Measurements from ENCODE around the gene RBP3.

The RBP3 gene

DNA sequence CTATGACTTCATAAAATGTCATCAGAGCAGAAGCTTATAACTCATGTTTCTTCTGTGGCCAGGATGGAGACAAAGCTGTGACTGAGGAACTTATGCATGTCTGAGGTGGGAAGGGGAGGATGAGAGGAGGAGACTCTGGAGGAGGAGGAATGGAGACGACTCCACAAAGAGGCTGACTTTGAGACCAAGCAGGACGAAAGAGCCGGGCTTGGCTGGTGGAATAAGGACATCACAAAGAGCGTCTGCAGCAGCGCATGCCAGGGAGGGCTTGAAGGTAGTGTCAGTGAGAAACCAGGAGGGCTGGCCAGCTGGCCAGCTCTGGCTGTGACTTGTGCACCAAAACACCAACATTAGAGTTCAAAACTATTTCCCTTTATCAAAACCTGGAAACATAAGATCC, 32.0 kb upstream of the RBP3 start:
- DNase-seq (ENCODE audit: low read depth), result no peak
- no peak overlapping the region for H3K4me3 ChIP-seq (ENCODE audit: control insufficient read depth, low read depth, low read length)
- TF ChIP-seq, protein P1, sequence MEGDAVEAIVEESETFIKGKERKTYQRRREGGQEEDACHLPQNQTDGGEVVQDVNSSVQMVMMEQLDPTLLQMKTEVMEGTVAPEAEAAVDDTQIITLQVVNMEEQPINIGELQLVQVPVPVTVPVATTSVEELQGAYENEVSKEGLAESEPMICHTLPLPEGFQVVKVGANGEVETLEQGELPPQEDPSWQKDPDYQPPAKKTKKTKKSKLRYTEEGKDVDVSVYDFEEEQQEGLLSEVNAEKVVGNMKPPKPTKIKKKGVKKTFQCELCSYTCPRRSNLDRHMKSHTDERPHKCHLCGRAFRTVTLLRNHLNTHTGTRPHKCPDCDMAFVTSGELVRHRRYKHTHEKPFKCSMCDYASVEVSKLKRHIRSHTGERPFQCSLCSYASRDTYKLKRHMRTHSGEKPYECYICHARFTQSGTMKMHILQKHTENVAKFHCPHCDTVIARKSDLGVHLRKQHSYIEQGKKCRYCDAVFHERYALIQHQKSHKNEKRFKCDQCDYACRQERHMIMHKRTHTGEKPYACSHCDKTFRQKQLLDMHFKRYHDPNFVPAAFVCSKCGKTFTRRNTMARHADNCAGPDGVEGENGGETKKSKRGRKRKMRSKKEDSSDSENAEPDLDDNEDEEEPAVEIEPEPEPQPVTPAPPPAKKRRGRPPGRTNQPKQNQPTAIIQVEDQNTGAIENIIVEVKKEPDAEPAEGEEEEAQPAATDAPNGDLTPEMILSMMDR (IDR thresholded peaks at IDR 0.05; ENCODE audit: control insufficient read depth, insufficient read depth, low read depth, low read length, missing control alignments), result no peak

DNA sequence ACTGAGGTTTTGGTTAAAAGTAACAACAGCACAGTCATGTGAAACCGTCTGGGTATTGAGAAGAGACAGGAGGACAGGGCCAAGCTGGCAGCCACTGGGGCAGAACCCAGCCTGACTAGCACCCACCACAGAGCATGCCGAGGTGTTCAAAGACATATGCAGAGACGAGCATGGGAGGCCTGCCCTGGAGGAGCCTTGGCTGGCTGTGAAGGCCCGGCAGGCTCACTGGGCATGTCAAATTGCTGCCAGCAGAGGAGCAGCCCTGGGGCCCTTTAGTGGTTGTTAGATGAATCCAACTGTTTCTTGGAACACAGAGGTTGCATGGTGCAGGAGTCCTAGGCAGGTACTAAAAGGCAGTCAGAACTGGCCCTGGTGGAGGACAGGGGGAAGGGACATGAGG, 30.9 kb upstream of the RBP3 start:
- DNase-seq (ENCODE audit: low read depth), result no peak
- TF ChIP-seq, protein P1 (IDR thresholded peaks at IDR 0.05; ENCODE audit: control insufficient read depth, insufficient read depth, low read depth, low read length, missing control alignments), result no peak
- no peak overlapping the region for H3K4me3 ChIP-seq (ENCODE audit: control insufficient read depth, low read depth, low read length)

DNA sequence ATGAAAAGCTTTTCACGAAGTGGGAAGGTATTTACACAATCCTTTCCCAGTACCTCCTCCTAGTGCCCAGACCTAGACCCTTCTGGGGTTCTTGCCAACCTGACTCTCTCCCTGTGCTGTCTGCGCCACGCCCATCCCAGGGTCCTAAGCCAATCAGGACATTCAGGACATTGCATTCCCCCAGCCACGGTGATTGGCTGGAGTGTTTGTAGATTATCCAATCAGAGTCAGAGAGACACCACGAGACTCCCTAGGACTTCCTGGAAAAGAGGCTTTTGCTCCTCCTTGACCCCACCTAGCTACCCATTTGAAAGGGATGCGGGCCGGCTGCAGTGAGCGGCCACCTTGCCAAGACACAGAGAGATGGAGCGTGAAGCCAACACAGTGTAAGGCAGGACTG, 29.5 kb upstream of the RBP3 start:
- no peak overlapping the region for H3K4me3 ChIP-seq (ENCODE audit: control insufficient read depth, low read depth, low read length)
- DNase-seq (ENCODE audit: low read depth), result no peak
- TF ChIP-seq, protein P1 (IDR thresholded peaks at IDR 0.05; ENCODE audit: control insufficient read depth, insufficient read depth, low read depth, low read length, missing control alignments), result no peak

DNA sequence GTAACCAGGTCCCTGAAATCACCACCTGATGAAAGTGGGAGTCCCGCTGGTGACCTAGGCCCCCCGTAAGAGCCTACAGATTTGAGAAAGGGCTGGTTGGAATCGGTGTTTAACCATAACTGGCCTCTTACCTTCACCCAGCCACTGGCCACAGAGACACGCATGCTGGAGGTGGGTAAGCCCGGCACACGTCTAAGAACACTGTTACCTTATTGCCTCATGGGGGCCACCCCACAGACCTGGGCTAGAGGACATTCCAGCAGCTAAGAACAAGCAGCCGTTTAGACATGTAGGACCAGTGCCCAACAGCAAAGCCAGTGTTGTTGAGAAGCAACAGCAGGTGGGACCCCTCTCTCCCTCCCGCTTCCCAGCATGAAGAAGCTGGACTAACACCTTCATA, 28.4 kb upstream of the RBP3 start:
- H3K4me3 ChIP-seq (ENCODE audit: control insufficient read depth, low read depth, low read length), result no peak overlapping the region
- DNase-seq (ENCODE audit: low read depth), result no peak
- TF ChIP-seq, protein P1 (IDR thresholded peaks at IDR 0.05; ENCODE audit: control insufficient read depth, insufficient read depth, low read depth, low read length, missing control alignments), result no peak

- no peak overlapping the region for H3K4me3 ChIP-seq (ENCODE audit: control insufficient read depth, low read depth, low read length)
- no peak for DNase-seq (ENCODE audit: low read depth)
- TF ChIP-seq, protein P1 (IDR thresholded peaks at IDR 0.05; ENCODE audit: control insufficient read depth, insufficient read depth, low read depth, low read length, missing control alignments), result no peak
These were observed 27.4 kb upstream of the RBP3 start for GRCh38 chr10:47320812-47321211.

DNA sequence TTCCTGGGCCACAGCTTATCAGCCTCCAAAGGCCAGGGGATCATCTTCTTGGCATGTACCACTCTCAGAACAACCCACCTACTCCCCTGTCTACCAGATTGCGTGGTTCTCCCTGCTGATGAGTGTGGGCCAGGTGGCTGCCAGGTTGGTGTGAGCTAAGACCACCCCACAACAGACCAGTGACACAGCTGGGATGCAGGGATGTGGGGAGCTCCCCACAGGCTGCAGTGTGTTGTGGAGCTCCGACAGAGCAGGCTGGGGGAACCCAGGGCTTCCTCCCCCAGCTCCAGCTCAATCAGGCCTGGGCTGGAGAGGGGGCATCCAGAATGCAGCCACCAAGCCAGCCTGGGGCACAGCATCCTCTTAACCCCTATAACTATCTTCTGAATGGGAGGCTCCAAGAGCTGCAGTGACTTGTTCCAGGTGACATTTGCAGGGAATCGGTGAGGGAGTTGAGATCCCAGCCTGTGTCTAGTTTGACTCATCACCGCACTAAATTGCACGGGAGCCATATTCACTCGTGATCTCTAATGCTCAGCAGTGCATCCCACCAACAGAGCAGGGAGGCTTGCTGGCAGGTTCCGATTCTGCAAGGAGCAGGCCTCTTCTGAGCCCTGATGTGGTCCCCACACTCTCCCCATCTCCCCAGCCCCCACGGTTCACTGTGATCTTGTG, 26.5 kb upstream of the RBP3 start:
- no peak overlapping the region for H3K4me3 ChIP-seq (ENCODE audit: control insufficient read depth, low read depth, low read length)
- TF ChIP-seq, protein P1 (IDR thresholded peaks at IDR 0.05; ENCODE audit: control insufficient read depth, insufficient read depth, low read depth, low read length, missing control alignments), result no peak
- DNase-seq (ENCODE audit: low read depth), result no peak

All from AG09309 (cell line).